Activated T-cell treated with anti-CD3 and anti-CD28 coated beads, Interleukin-2, amount 50 U/mL, for 72 hours (primary cell): Measurements from ENCODE around the gene NDOR1. TPM values are rescaled to one million over a fixed set of nuclear protein-coding genes. Genes with fewer than 3 reads are reported as not detected.

ENCODE experiments used
- ATAC-seq, 2 donors: fragments of 150-1000 bp; cut with Tn5 transposase; replicated peaks in 1 of 2; 2 replicates each; pipeline ENCODE4 v1.10.0; 2021; ENCODE audit warnings: moderate library complexity in 2 of 2, mild to moderate bottlenecking in 1 of 2
- DNase-seq, 2 donors: peaks; one replicate each; pipeline ENCODE4 v3.0.0; 2021 to 2022; ENCODE audit warnings: mixed read lengths in 1 of 2
- H3K27ac Mint-ChIP-seq: one replicate; pipeline ENCODE4 v1.8.0; 2022; ENCODE audit warnings: mild to moderate bottlenecking, moderate library complexity, mixed read lengths
- H3K27me3 Mint-ChIP-seq: one replicate; pipeline ENCODE4 v1.8.0; 2022; ENCODE audit warnings: low read depth, mixed read lengths
- H3K36me3 Mint-ChIP-seq, 2 donors: one replicate each; pipeline ENCODE4 v1.8.0; 2022; ENCODE audit warnings: mixed read lengths in 2 of 2, mild to moderate bottlenecking in 1 of 2; ENCODE audit not compliant: insufficient read depth in 2 of 2
- H3K4me1 Mint-ChIP-seq: one replicate; pipeline ENCODE4 v1.8.0; 2022; ENCODE audit warnings: low read depth, mixed read lengths
- H3K4me3 Mint-ChIP-seq, 2 donors: one replicate each; pipeline ENCODE4 v1.8.0; 2022; ENCODE audit warnings: mild to moderate bottlenecking in 2 of 2, mixed read lengths in 2 of 2, moderate library complexity in 2 of 2
- H3K9me3 Mint-ChIP-seq, 2 donors: one replicate each; pipeline ENCODE4 v1.8.0; 2022; ENCODE audit warnings: mixed read lengths in 2 of 2
- total RNA-seq, 2 donors: library from RNA; stranded (reverse); gene quantifications; one replicate each; pipeline ENCODE4 v1.2.3, GENCODE V29; 2022

NDOR1 gene
- total RNA-seq, 2 donors from 2014 or later: 43.3 to 50.9 TPM

GRCh38 chr9:137219757-137220316 is 14.3 kb downstream of the NDOR1 start:
- ATAC-seq (no peak), DNase-seq (no peak)
- H3K9me3 Mint-ChIP-seq: no peaks in the 10 kb centered on the region
- H3K36me3 Mint-ChIP-seq: peaks cover 0 to 2% of the 10 kb centered on the region in 2 donors
- H3K27me3 Mint-ChIP-seq: no peaks in the 10 kb centered on the region
- H3K27ac Mint-ChIP-seq: no peak overlapping the region
- H3K4me3 Mint-ChIP-seq: peak overlapping the region in 1 of 2 donors; percentile 52
- H3K4me1 Mint-ChIP-seq: peaks cover 5% of the 10 kb centered on the region

- DNase-seq: no peak
- H3K27me3 Mint-ChIP-seq: no peaks in the 10 kb centered on the region
These were observed 15.0 kb downstream of the NDOR1 start for GRCh38 chr9:137220317-137221094.

GRCh38 chr9:137221095-137221505 is 15.6 kb downstream of the NDOR1 start:
- no peak for ATAC-seq
- no peaks in the 10 kb centered on the region for H3K36me3 Mint-ChIP-seq
- H3K27ac Mint-ChIP-seq: no peak overlapping the region
- H3K4me1 Mint-ChIP-seq: peaks cover 5% of the 10 kb centered on the region
- no peaks in the 10 kb centered on the region for H3K9me3 Mint-ChIP-seq
- H3K4me3 Mint-ChIP-seq: peak overlapping the region; percentile 33 to 54
- no peak for DNase-seq
- no peaks in the 10 kb centered on the region for H3K27me3 Mint-ChIP-seq

More at GRCh38 chr9:137220317-137221094, 15.0 kb downstream of the NDOR1 start:
- Mint-ChIP-seq H3K27ac (no peak overlapping the region), H3K9me3 (no peaks in the 10 kb centered on the region), H3K4me1 (peaks cover 5% of the 10 kb centered on the region), H3K4me3 (peak overlapping the region; percentile 33 to 54), H3K36me3 (peaks cover 0 to under 1% of the 10 kb centered on the region in 2 donors)
- no peak for ATAC-seq

GRCh38 chr9:137221506-137222111 is 16.1 kb downstream of the NDOR1 start:
- H3K4me1 Mint-ChIP-seq: peaks cover 5% of the 10 kb centered on the region
- peak overlapping the region in 1 of 2 donors; percentile 22 for H3K4me3 Mint-ChIP-seq
- ATAC-seq: no peak
- no peaks in the 10 kb centered on the region for H3K36me3 Mint-ChIP-seq
- DNase-seq: peak in 1 of 2 donors; percentile 29
- no peaks in the 10 kb centered on the region for H3K27me3 Mint-ChIP-seq
- no peaks in the 10 kb centered on the region for H3K9me3 Mint-ChIP-seq
- H3K27ac Mint-ChIP-seq: no peak overlapping the region

GRCh38 chr9:137222190-137223077 is 16.9 kb downstream of the NDOR1 start, which contains the start of gene RNF208:
RNF208 (minus strand) TSS chr9:137222240; CDS start chr9:137221212, 1,028 bp downstream.
- Mint-ChIP-seq H3K4me3 (peak within 1 kb of the TSS; percentile 88 to 89), H3K27me3 (peaks cover 2% of the 10 kb centered on the region), H3K27ac (peak within 1 kb of the TSS; percentile 70), H3K36me3 (no peaks in the 10 kb centered on the region), H3K9me3 (no peaks in the 10 kb centered on the region), H3K4me1 (peaks cover 6% of the 10 kb centered on the region)
- DNase-seq: peak in 1 of 2 donors; percentile 32
- no peak for ATAC-seq

GRCh38 chr9:137223078-137223970 is 17.8 kb downstream of the NDOR1 start:
- no peaks in the 10 kb centered on the region for H3K9me3 Mint-ChIP-seq
- H3K4me1 Mint-ChIP-seq: peaks cover 10% of the 10 kb centered on the region
- H3K4me3 Mint-ChIP-seq: peak overlapping the region; percentile 88 to 89
- peak; percentile 98 to 99 for DNase-seq
- H3K27me3 Mint-ChIP-seq: peaks cover 6% of the 10 kb centered on the region
- no peaks in the 10 kb centered on the region for H3K36me3 Mint-ChIP-seq
- H3K27ac Mint-ChIP-seq: peak overlapping the region; percentile 70
- ATAC-seq: peak; percentile 86 to 88

GRCh38 chr9:137224830-137225694 is 19.6 kb downstream of the NDOR1 start, which contains the start of gene CYSRT1:
CYSRT1 (plus strand) TSS chr9:137225174; CDS start chr9:137225622, 448 bp downstream.
- ATAC-seq (peak in 1 of 2 donors; percentile 20), DNase-seq (peak; percentile 48 to 50)
- no peak within 1 kb of the TSS for H3K27ac Mint-ChIP-seq
- H3K4me3 Mint-ChIP-seq: peak within 1 kb of the TSS; percentile 88 to 89
- H3K36me3 Mint-ChIP-seq: no peaks in the 10 kb centered on the region
- peaks cover 10% of the 10 kb centered on the region for H3K4me1 Mint-ChIP-seq
- peaks cover 6% of the 10 kb centered on the region for H3K27me3 Mint-ChIP-seq
- H3K9me3 Mint-ChIP-seq: no peaks in the 10 kb centered on the region

GRCh38 chr9:137225699-137226331 is 20.3 kb downstream of the NDOR1 start:
- ATAC-seq (no peak), DNase-seq (no peak)
- peaks cover 10% of the 10 kb centered on the region for H3K4me1 Mint-ChIP-seq
- H3K36me3 Mint-ChIP-seq: no peaks in the 10 kb centered on the region
- no peak overlapping the region for H3K27ac Mint-ChIP-seq
- no peaks in the 10 kb centered on the region for H3K9me3 Mint-ChIP-seq
- H3K27me3 Mint-ChIP-seq: peaks cover 6% of the 10 kb centered on the region
- no peak overlapping the region for H3K4me3 Mint-ChIP-seq

GRCh38 chr9:137226338-137227053 is 21.0 kb downstream of the NDOR1 start:
- no peak for DNase-seq
- no peak overlapping the region for H3K4me3 Mint-ChIP-seq
- H3K27ac Mint-ChIP-seq: no peak overlapping the region
- no peaks in the 10 kb centered on the region for H3K36me3 Mint-ChIP-seq
- ATAC-seq: no peak
- H3K9me3 Mint-ChIP-seq: no peaks in the 10 kb centered on the region
- H3K27me3 Mint-ChIP-seq: peaks cover 6% of the 10 kb centered on the region
- H3K4me1 Mint-ChIP-seq: peaks cover 10% of the 10 kb centered on the region

- H3K9me3 Mint-ChIP-seq: no peaks in the 10 kb centered on the region
- H3K4me3 Mint-ChIP-seq: no peak within 1 kb of the TSS
- peaks cover 6% of the 10 kb centered on the region for H3K27me3 Mint-ChIP-seq
- peak; percentile 88 to 89 for DNase-seq
- no peak within 1 kb of the TSS for H3K27ac Mint-ChIP-seq
- ATAC-seq: peak; percentile 48 to 53
- no peaks in the 10 kb centered on the region for H3K36me3 Mint-ChIP-seq
- peaks cover 10% of the 10 kb centered on the region for H3K4me1 Mint-ChIP-seq
These were observed 21.8 kb downstream of the NDOR1 start, which contains the start of gene RNF224 for GRCh38 chr9:137227054-137227852. RNF224 (plus strand) TSS chr9:137227502; CDS start chr9:137228336, 834 bp downstream.
